ENCODE data around the gene FNIP1. TPM values are rescaled to one million over a fixed set of nuclear protein-coding genes. Genes with fewer than 3 reads are reported as not detected.

The FNIP1 gene
- total and polyA plus RNA-seq, 2 of the 13 experiments (the other 11 are each of a cell fraction or from before 2014, with no cell fraction given) = 10.9 to 29.3 TPM

DNA sequence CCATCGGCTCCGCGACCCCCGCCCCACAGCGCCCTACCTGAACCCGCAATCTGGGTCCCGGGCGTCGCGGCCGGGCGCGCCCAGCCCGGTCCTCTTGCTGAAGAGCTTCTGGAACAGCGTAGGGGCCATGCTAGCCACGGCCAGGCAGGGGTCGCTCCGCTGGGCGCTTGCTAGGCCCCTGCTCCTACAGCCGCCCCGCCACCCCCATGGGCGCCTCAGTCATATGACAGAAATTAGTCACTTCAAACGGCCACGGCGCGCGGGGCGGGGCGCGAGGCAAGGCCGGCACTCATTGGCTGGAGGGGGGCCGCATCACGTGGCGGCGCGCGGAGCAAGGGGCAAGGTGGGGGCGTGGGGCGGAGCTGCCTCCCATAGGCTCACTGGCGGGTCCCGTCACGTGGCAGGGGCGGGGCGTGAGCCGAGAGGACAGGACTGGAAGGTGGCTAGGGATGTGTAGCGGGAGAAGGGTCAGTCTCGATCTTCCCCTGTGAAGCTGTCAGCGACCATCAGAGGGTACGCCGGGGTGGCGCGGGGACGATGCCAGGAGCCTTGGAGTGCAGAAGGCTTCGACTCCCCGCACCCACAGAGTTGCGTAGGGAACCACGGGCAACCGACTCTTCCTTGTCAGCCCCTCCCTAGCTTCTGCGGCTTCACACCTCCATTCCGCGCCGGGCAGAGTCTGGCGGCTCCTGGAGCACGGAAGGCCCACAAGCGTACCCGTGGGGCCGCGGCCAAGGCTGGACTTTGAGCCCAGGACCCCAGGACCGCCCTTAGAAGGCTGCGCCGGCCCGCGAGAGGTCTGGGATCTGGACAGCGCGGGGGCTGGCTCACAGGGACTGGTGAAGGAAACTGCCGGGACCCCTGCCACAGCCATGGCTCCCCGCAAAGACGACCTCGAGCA is at the start of gene FNIP1 (continued):
- TF ChIP-seq ATF4 (CRISPR knock-in tag; IDR thresholded peaks at IDR 0.05) = peak in 1 of 2 experiments; percentile 71; a peak in 2 of 4 replicates
- TF ChIP-seq, protein P1, sequence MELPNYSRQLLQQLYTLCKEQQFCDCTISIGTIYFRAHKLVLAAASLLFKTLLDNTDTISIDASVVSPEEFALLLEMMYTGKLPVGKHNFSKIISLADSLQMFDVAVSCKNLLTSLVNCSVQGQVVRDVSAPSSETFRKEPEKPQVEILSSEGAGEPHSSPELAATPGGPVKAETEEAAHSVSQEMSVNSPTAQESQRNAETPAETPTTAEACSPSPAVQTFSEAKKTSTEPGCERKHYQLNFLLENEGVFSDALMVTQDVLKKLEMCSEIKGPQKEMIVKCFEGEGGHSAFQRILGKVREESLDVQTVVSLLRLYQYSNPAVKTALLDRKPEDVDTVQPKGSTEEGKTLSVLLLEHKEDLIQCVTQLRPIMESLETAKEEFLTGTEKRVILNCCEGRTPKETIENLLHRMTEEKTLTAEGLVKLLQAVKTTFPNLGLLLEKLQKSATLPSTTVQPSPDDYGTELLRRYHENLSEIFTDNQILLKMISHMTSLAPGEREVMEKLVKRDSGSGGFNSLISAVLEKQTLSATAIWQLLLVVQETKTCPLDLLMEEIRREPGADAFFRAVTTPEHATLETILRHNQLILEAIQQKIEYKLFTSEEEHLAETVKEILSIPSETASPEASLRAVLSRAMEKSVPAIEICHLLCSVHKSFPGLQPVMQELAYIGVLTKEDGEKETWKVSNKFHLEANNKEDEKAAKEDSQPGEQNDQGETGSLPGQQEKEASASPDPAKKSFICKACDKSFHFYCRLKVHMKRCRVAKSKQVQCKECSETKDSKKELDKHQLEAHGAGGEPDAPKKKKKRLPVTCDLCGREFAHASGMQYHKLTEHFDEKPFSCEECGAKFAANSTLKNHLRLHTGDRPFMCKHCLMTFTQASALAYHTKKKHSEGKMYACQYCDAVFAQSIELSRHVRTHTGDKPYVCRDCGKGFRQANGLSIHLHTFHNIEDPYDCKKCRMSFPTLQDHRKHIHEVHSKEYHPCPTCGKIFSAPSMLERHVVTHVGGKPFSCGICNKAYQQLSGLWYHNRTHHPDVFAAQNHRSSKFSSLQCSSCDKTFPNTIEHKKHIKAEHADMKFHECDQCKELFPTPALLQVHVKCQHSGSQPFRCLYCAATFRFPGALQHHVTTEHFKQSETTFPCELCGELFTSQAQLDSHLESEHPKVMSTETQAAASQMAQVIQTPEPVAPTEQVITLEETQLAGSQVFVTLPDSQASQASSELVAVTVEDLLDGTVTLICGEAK (IDR thresholded peaks at IDR 0.05) = no peak
- TF ChIP-seq, protein P1 (CRISPR knock-in tag; IDR thresholded peaks at IDR 0.05) = peak; percentile 69
- no peak for TF ChIP-seq HNF4G (IDR thresholded peaks at IDR 0.05; ENCODE audit: borderline replicate concordance, low read depth, low read length)
- peak; percentile 92 for TF ChIP-seq HNF4G (CRISPR knock-in tag; IDR thresholded peaks at IDR 0.05; ENCODE audit: borderline replicate concordance, low read depth)
- TF ChIP-seq POLR2A (IDR thresholded peaks at IDR 0.05; ENCODE audit: insufficient read depth in 1 of 2, low read depth in 2 of 2, low read length in 2 of 2) = peak; percentile 99
- TF ChIP-seq, protein P2, sequence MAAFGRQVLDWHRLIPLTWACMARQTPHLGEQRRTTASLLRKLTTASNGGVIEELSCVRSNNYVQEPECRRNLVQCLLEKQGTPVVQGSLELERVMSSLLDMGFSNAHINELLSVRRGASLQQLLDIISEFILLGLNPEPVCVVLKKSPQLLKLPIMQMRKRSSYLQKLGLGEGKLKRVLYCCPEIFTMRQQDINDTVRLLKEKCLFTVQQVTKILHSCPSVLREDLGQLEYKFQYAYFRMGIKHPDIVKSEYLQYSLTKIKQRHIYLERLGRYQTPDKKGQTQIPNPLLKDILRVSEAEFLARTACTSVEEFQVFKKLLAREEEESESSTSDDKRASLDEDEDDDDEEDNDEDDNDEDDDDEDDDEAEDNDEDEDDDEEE (CRISPR knock-in tag; IDR thresholded peaks at IDR 0.05) = peak; percentile 93; the same call in 1 of the 2 replicates
- TF ChIP-seq MAF1 (CRISPR knock-in tag; IDR thresholded peaks at IDR 0.05; ENCODE audit: borderline replicate concordance) = peak; percentile 76; the same call in 1 of the 2 replicates
- peak; percentile 79; the same call in 1 of the 2 replicates for TF ChIP-seq ZNF569 (CRISPR knock-in tag; IDR thresholded peaks at IDR 0.05; ENCODE audit: borderline replicate concordance)
- peak; percentile 93 for TF ChIP-seq NRL (CRISPR knock-in tag; IDR thresholded peaks at IDR 0.05; ENCODE audit: borderline replicate concordance)
- TF ChIP-seq, protein P3, sequence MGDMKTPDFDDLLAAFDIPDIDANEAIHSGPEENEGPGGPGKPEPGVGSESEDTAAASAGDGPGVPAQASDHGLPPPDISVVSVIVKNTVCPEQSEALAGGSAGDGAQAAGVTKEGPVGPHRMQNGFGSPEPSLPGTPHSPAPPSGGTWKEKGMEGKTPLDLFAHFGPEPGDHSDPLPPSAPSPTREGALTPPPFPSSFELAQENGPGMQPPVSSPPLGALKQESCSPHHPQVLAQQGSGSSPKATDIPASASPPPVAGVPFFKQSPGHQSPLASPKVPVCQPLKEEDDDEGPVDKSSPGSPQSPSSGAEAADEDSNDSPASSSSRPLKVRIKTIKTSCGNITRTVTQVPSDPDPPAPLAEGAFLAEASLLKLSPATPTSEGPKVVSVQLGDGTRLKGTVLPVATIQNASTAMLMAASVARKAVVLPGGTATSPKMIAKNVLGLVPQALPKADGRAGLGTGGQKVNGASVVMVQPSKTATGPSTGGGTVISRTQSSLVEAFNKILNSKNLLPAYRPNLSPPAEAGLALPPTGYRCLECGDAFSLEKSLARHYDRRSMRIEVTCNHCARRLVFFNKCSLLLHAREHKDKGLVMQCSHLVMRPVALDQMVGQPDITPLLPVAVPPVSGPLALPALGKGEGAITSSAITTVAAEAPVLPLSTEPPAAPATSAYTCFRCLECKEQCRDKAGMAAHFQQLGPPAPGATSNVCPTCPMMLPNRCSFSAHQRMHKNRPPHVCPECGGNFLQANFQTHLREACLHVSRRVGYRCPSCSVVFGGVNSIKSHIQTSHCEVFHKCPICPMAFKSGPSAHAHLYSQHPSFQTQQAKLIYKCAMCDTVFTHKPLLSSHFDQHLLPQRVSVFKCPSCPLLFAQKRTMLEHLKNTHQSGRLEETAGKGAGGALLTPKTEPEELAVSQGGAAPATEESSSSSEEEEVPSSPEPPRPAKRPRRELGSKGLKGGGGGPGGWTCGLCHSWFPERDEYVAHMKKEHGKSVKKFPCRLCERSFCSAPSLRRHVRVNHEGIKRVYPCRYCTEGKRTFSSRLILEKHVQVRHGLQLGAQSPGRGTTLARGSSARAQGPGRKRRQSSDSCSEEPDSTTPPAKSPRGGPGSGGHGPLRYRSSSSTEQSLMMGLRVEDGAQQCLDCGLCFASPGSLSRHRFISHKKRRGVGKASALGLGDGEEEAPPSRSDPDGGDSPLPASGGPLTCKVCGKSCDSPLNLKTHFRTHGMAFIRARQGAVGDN (CRISPR knock-in tag; IDR thresholded peaks at IDR 0.05) = peak; percentile 96
- peak; percentile 26; the same call in 1 of the 2 replicates for TF ChIP-seq RAD21 (CRISPR knock-in tag; IDR thresholded peaks at IDR 0.05)

Data from HepG2 (cell line).